CD8-positive, alpha-beta memory T cell (primary cell): ENCODE data around the gene GPR27. TPM values are rescaled to one million over a fixed set of nuclear protein-coding genes. Genes with fewer than 3 reads are reported as not detected.

Experiments
- CTCF ChIA-PET: fragments of 350-600 bp; sonication (Branson Sonifier 250); formaldehyde crosslinking; loops from one replicate; lab custom pipeline; 2021; ENCODE audit warnings: antibody characterized with exemption; lab: Charles Lee
- POLR2A ChIA-PET: fragments of 350-600 bp; sonication (Branson Sonifier 250); formaldehyde crosslinking; loops from one replicate; lab custom pipeline; 2021; ENCODE audit warnings: antibody characterized with exemption; lab: Charles Lee
- DNase-seq, 5 donors: peaks; one replicate each; pipeline versions ENCODE4 v3.0.0 to v3.0.0-alpha.2; 2020 to 2022; ENCODE audit warnings: mixed read lengths in 1 of 5
- H3K27ac ChIP-seq: one replicate; pipeline ENCODE4 v1.7.0; 2013; ENCODE audit warnings: low read depth, mild to moderate bottlenecking, low read length, moderate library complexity
- H3K27me3 ChIP-seq: 2 replicates; pipeline ENCODE4 v1.7.0; 2013; ENCODE audit warnings: low read length, mild to moderate bottlenecking; ENCODE audit not compliant: insufficient read depth, poor library complexity, severe bottlenecking
- H3K36me3 ChIP-seq: 2 replicates; pipeline ENCODE4 v1.7.0; 2013; ENCODE audit warnings: mild to moderate bottlenecking, low read length, moderate library complexity; ENCODE audit not compliant: insufficient read depth
- H3K4me1 ChIP-seq: 2 replicates; pipeline ENCODE4 v1.7.0; 2013; ENCODE audit warnings: mild to moderate bottlenecking, low read length, moderate library complexity; ENCODE audit not compliant: insufficient read depth
- H3K4me3 ChIP-seq: 2 replicates; pipeline ENCODE4 v1.7.0; 2013; ENCODE audit warnings: mild to moderate bottlenecking, low read length
- H3K9me3 ChIP-seq: 2 replicates; pipeline ENCODE4 v1.7.0; 2013; ENCODE audit warnings: mild to moderate bottlenecking, low read length
- H3K27ac Mint-ChIP-seq, 8 donors: one replicate each; pipeline ENCODE4 v1.8.0; 2020 to 2021; ENCODE audit warnings: mixed read lengths in 8 of 8, mild to moderate bottlenecking in 6 of 8, inconsistent platforms in 3 of 8, moderate library complexity in 3 of 8
- H3K27me3 Mint-ChIP-seq, 2 donors: one replicate each; pipeline ENCODE4 v1.8.0; 2020 to 2021; ENCODE audit warnings: mixed read lengths in 2 of 2, mild to moderate bottlenecking in 1 of 2, moderate library complexity in 1 of 2
- H3K36me3 Mint-ChIP-seq, 3 donors: one replicate each; pipeline ENCODE4 v1.8.0; 2020 to 2021; ENCODE audit warnings: mixed read lengths in 3 of 3, inconsistent platforms in 1 of 3, mild to moderate bottlenecking in 1 of 3
- H3K4me1 Mint-ChIP-seq, 3 donors: one replicate each; pipeline ENCODE4 v1.8.0; 2020 to 2021; ENCODE audit warnings: mixed read lengths in 3 of 3, inconsistent platforms in 1 of 3, mild to moderate bottlenecking in 1 of 3
- H3K4me3 Mint-ChIP-seq, 7 donors: one replicate each; pipeline ENCODE4 v1.8.0; 2020 to 2021; ENCODE audit warnings: mixed read lengths in 7 of 7, mild to moderate bottlenecking in 6 of 7, moderate library complexity in 4 of 7, inconsistent platforms in 2 of 7
- H3K9me3 Mint-ChIP-seq, 5 donors: one replicate each; pipeline ENCODE4 v1.8.0; 2020 to 2022; ENCODE audit warnings: mixed read lengths in 5 of 5, mild to moderate bottlenecking in 3 of 5, moderate library complexity in 2 of 5, inconsistent platforms in 1 of 5
- polyA plus RNA-seq: library from polyadenylated mRNA; unstranded; fragments of 300-500 nt; fragmentation: Illumina TruSeq; gene quantifications from one replicate; pipeline ENCODE4 v1.2.3, GENCODE V29; 2021
- total RNA-seq, 2 experiments: library from RNA; stranded (reverse); gene quantifications; one replicate each; pipeline ENCODE4 v1.2.3, GENCODE V29; 2021

GPR27 gene
- total and polyA plus RNA-seq, 3 experiments from 2014 or later: 1.8 to 2.6 (median 2.3) TPM

- Mint-ChIP-seq H3K27ac (no peak overlapping the region), H3K27me3 (peaks cover 24 to 34% of the 10 kb centered on the region in 2 donors), H3K4me3 (no peak overlapping the region), H3K9me3 (no peaks in the 10 kb centered on the region), H3K4me1 (peaks cover 15 to 20% (median 18%) of the 10 kb centered on the region in 3 donors), H3K36me3 (no peaks in the 10 kb centered on the region)
- Histone ChIP-seq H3K36me3 (no peaks in the 10 kb centered on the region), H3K4me1 (peaks cover 8% of the 10 kb centered on the region), H3K4me3 (no peak overlapping the region), H3K27ac (no peak overlapping the region), H3K9me3 (no peaks in the 10 kb centered on the region), H3K27me3 (peaks cover 24% of the 10 kb centered on the region)
- no peak for DNase-seq
- POLR2A ChIA-PET: no interaction called here
- CTCF ChIA-PET: interaction anchor here (1.4 kb wide), 1 partner anchor 10 kb away, joined by 3 read pairs; no protein-coding TSS in a partner anchor
These were observed 34.3 kb downstream of the GPR27 start for GRCh38 chr3:71787851-71788405.

- Mint-ChIP-seq H3K4me3 (no peak overlapping the region), H3K9me3 (no peaks in the 10 kb centered on the region), H3K36me3 (no peaks in the 10 kb centered on the region), H3K27ac (peak overlapping the region in 1 of 8 donors; percentile 87), H3K27me3 (peaks cover 6 to 17% of the 10 kb centered on the region in 2 donors), H3K4me1 (peaks cover 0 to 11% (median 8%) of the 10 kb centered on the region in 3 donors)
- Histone ChIP-seq H3K27ac (no peak overlapping the region), H3K36me3 (no peaks in the 10 kb centered on the region), H3K9me3 (no peaks in the 10 kb centered on the region), H3K4me3 (no peak overlapping the region), H3K4me1 (no peaks in the 10 kb centered on the region), H3K27me3 (peaks cover 6% of the 10 kb centered on the region)
- POLR2A ChIA-PET: no interaction called here
- no peak for DNase-seq
- CTCF ChIA-PET: no interaction called here
These were observed 36.3 kb downstream of the GPR27 start for GRCh38 chr3:71789922-71790321.

GRCh38 chr3:71791634-71792033, 38.0 kb downstream of the GPR27 start:
- CTCF ChIA-PET: no interaction called here
- Mint-ChIP-seq H3K4me1 (peaks cover 4 to 7% (median 4%) of the 10 kb centered on the region in 3 donors), H3K9me3 (no peaks in the 10 kb centered on the region), H3K36me3 (no peaks in the 10 kb centered on the region), H3K4me3 (no peak overlapping the region), H3K27ac (no peak overlapping the region), H3K27me3 (peaks cover 0 to 4% of the 10 kb centered on the region in 2 donors)
- Histone ChIP-seq H3K27me3 (no peaks in the 10 kb centered on the region), H3K4me3 (no peak overlapping the region), H3K27ac (no peak overlapping the region), H3K4me1 (no peaks in the 10 kb centered on the region), H3K36me3 (no peaks in the 10 kb centered on the region), H3K9me3 (no peaks in the 10 kb centered on the region)
- no peak for DNase-seq
- POLR2A ChIA-PET: no interaction called here

GRCh38 chr3:71796290-71796689, 42.6 kb downstream of the GPR27 start:
- Mint-ChIP-seq H3K27me3 (peaks cover 4 to 18% of the 10 kb centered on the region in 2 donors), H3K9me3 (no peaks in the 10 kb centered on the region), H3K36me3 (no peaks in the 10 kb centered on the region), H3K4me1 (peaks cover 4 to 7% (median 4%) of the 10 kb centered on the region in 3 donors), H3K27ac (peak overlapping the region in 1 of 8 donors; percentile 0), H3K4me3 (no peak overlapping the region)
- no peak overlapping the region for H3K4me3 ChIP-seq
- CTCF ChIA-PET: no interaction called here
- H3K4me1 ChIP-seq: no peaks in the 10 kb centered on the region
- H3K36me3 ChIP-seq: no peaks in the 10 kb centered on the region
- no peak for DNase-seq
- POLR2A ChIA-PET: no interaction called here
- H3K27ac ChIP-seq: no peak overlapping the region
- no peaks in the 10 kb centered on the region for H3K9me3 ChIP-seq
- no peaks in the 10 kb centered on the region for H3K27me3 ChIP-seq

- Histone ChIP-seq H3K4me3 (no peak overlapping the region), H3K4me1 (no peaks in the 10 kb centered on the region), H3K36me3 (no peaks in the 10 kb centered on the region), H3K9me3 (no peaks in the 10 kb centered on the region), H3K27ac (no peak overlapping the region), H3K27me3 (no peaks in the 10 kb centered on the region)
- H3K9me3 Mint-ChIP-seq: no peaks in the 10 kb centered on the region
- ChIA-PET CTCF (no interaction called here), POLR2A (no interaction called here)
- H3K4me1 Mint-ChIP-seq: peaks cover 4 to 7% (median 4%) of the 10 kb centered on the region in 3 donors
- H3K4me3 Mint-ChIP-seq: no peak overlapping the region
- no peak overlapping the region for H3K27ac Mint-ChIP-seq
- no peaks in the 10 kb centered on the region for H3K36me3 Mint-ChIP-seq
- peaks cover 10 to 27% of the 10 kb centered on the region in 2 donors for H3K27me3 Mint-ChIP-seq
- DNase-seq: no peak
These were observed 43.8 kb downstream of the GPR27 start for GRCh38 chr3:71797455-71797854.

- ChIA-PET CTCF (interaction anchor here (0.7 kb wide), 1 partner anchor 79 kb away, joined by 3 read pairs; no protein-coding TSS in a partner anchor), POLR2A (no interaction called here)
- Mint-ChIP-seq H3K9me3 (no peaks in the 10 kb centered on the region), H3K4me3 (no peak overlapping the region), H3K4me1 (peaks cover 4 to 7% (median 4%) of the 10 kb centered on the region in 3 donors), H3K27ac (peak overlapping the region in 1 of 8 donors; percentile 66), H3K27me3 (peaks cover 13 to 36% of the 10 kb centered on the region in 2 donors), H3K36me3 (no peaks in the 10 kb centered on the region)
- H3K27ac ChIP-seq: no peak overlapping the region
- H3K9me3 ChIP-seq: no peaks in the 10 kb centered on the region
- H3K36me3 ChIP-seq: no peaks in the 10 kb centered on the region
- H3K4me3 ChIP-seq: no peak overlapping the region
- no peaks in the 10 kb centered on the region for H3K27me3 ChIP-seq
- DNase-seq: no peak
- no peaks in the 10 kb centered on the region for H3K4me1 ChIP-seq
These were observed 46.4 kb downstream of the GPR27 start for GRCh38 chr3:71800023-71800422.

- CTCF ChIA-PET: no interaction called here
- Histone ChIP-seq H3K27ac (no peak overlapping the region), H3K4me3 (no peak overlapping the region), H3K4me1 (no peaks in the 10 kb centered on the region), H3K36me3 (no peaks in the 10 kb centered on the region), H3K27me3 (no peaks in the 10 kb centered on the region), H3K9me3 (no peaks in the 10 kb centered on the region)
- Mint-ChIP-seq H3K4me1 (no peaks in the 10 kb centered on the region), H3K4me3 (no peak overlapping the region), H3K27ac (peak overlapping the region in 1 of 8 donors; percentile 60), H3K9me3 (no peaks in the 10 kb centered on the region), H3K27me3 (peaks cover 13 to 51% of the 10 kb centered on the region in 2 donors), H3K36me3 (no peaks in the 10 kb centered on the region)
- POLR2A ChIA-PET: no interaction called here
- no peak for DNase-seq
These were observed 48.3 kb downstream of the GPR27 start for GRCh38 chr3:71801986-71802385.

GRCh38 chr3:71803248-71803647, 49.6 kb downstream of the GPR27 start:
- H3K4me1 ChIP-seq: no peaks in the 10 kb centered on the region
- ChIA-PET POLR2A (no interaction called here), CTCF (no interaction called here)
- no peak overlapping the region for H3K27ac ChIP-seq
- DNase-seq: no peak
- no peaks in the 10 kb centered on the region for H3K36me3 ChIP-seq
- no peaks in the 10 kb centered on the region for H3K9me3 ChIP-seq
- no peaks in the 10 kb centered on the region for H3K27me3 ChIP-seq
- no peaks in the 10 kb centered on the region for H3K4me1 Mint-ChIP-seq
- H3K36me3 Mint-ChIP-seq: no peaks in the 10 kb centered on the region
- peaks cover 13 to 49% of the 10 kb centered on the region in 2 donors for H3K27me3 Mint-ChIP-seq
- no peak overlapping the region for H3K4me3 Mint-ChIP-seq
- H3K27ac Mint-ChIP-seq: no peak overlapping the region
- no peaks in the 10 kb centered on the region for H3K9me3 Mint-ChIP-seq
- H3K4me3 ChIP-seq: no peak overlapping the region
